Astrocyte (in vitro differentiated cells and primary cell): ENCODE data around the gene HTT-AS. TPM values are rescaled to one million over a fixed set of nuclear protein-coding genes. Genes with fewer than 3 reads are reported as not detected.
A peak's percentile ranks its signal among the peaks of the same experiment; 100 is the strongest.

Source experiments
- DNase-seq: peaks from one replicate; pipeline ENCODE4 v3.0.0-alpha.2; 2010; ENCODE audit warnings: low read depth
- FAIRE-seq: peaks from 2 replicates; lab custom pipeline; 2011; peaks lifted over from hg19 to GRCh38; lab: Jason Lieb, UNC
- H2AFZ ChIP-seq: 2 replicates; pipeline ENCODE4 v1.6.0; 2012; ENCODE audit warnings: low read depth, low read length, inconsistent platforms
- H3K27ac ChIP-seq: 2 replicates; pipeline ENCODE4 v1.5.1; 2011; ENCODE audit warnings: low read depth, low read length, inconsistent platforms
- H3K27me3 ChIP-seq: 2 replicates; pipeline ENCODE4 v1.6.0; 2011; ENCODE audit warnings: low read length, inconsistent platforms; ENCODE audit not compliant: insufficient read depth
- H3K36me3 ChIP-seq: 2 replicates; pipeline ENCODE4 v1.5.1; 2011; ENCODE audit warnings: low read length, inconsistent platforms; ENCODE audit not compliant: insufficient read depth
- H3K4me1 ChIP-seq: 2 replicates; pipeline ENCODE4 v1.5.1; 2011; ENCODE audit warnings: low read length, inconsistent platforms; ENCODE audit not compliant: insufficient read depth
- H3K4me2 ChIP-seq: 2 replicates; pipeline ENCODE4 v1.6.0; 2012; ENCODE audit warnings: low read length, inconsistent platforms
- H3K4me3 ChIP-seq: 2 replicates; pipeline ENCODE4 v1.5.1; 2011; ENCODE audit warnings: low read depth, mild to moderate bottlenecking, low read length, inconsistent platforms; ENCODE audit not compliant: insufficient read depth
- H3K79me2 ChIP-seq: 2 replicates; pipeline ENCODE4 v1.6.0; 2012; ENCODE audit warnings: mild to moderate bottlenecking, low read length, inconsistent platforms; ENCODE audit not compliant: insufficient read depth
- H3K9ac ChIP-seq: 2 replicates; pipeline ENCODE4 v1.6.0; 2012; ENCODE audit warnings: mild to moderate bottlenecking, low read length, inconsistent platforms
- H3K9me3 ChIP-seq: 2 replicates; pipeline ENCODE4 v1.5.1; 2012; ENCODE audit warnings: low read depth, mild to moderate bottlenecking, low read length, inconsistent platforms; ENCODE audit not compliant: insufficient read depth
- H4K20me1 ChIP-seq: 2 replicates; pipeline ENCODE4 v1.6.0; 2012; ENCODE audit warnings: low read length, inconsistent platforms; ENCODE audit not compliant: insufficient read depth
- H3K27ac Mint-ChIP-seq: one replicate; pipeline ENCODE4 v1.8.0; 2021; ENCODE audit warnings: mild to moderate bottlenecking, mixed read lengths; ENCODE audit not compliant: unreplicated experiment
- H3K27me3 Mint-ChIP-seq: one replicate; pipeline ENCODE4 v1.8.0; 2021; ENCODE audit warnings: low read depth, mixed read lengths; ENCODE audit not compliant: unreplicated experiment
- H3K36me3 Mint-ChIP-seq: one replicate; pipeline ENCODE4 v1.8.0; 2021; ENCODE audit warnings: low read depth, mixed read lengths; ENCODE audit not compliant: unreplicated experiment
- H3K4me1 Mint-ChIP-seq: one replicate; pipeline ENCODE4 v1.8.0; 2021; ENCODE audit warnings: low read depth, mixed read lengths; ENCODE audit not compliant: unreplicated experiment
- H3K4me3 Mint-ChIP-seq: one replicate; pipeline ENCODE4 v1.8.0; 2021; ENCODE audit warnings: mild to moderate bottlenecking, moderate library complexity, mixed read lengths; ENCODE audit not compliant: unreplicated experiment
- H3K9me3 Mint-ChIP-seq: one replicate; pipeline ENCODE4 v1.8.0; 2021; ENCODE audit warnings: mild to moderate bottlenecking, mixed read lengths; ENCODE audit not compliant: unreplicated experiment
- CTCF ChIP-seq: IDR thresholded peaks from 2 replicates; pipeline ENCODE4 v1.5.1; 2011; ENCODE audit warnings: low read depth, mild to moderate bottlenecking, inconsistent platforms, low read length, moderate library complexity; ENCODE audit not compliant: insufficient read depth
- EZH2 ChIP-seq: IDR thresholded peaks from 2 replicates; pipeline ENCODE4 v1.6.1; 2012; ENCODE audit warnings: mild to moderate bottlenecking, low read length, inconsistent platforms; ENCODE audit not compliant: insufficient read depth
- total RNA-seq: library from RNA; stranded (reverse); gene quantifications from 2 replicates; pipeline ENCODE4 v1.2.1, GENCODE V29; 2021

HTT-AS gene
- total RNA-seq, 1 donor from 2014 or later = not detected

- Mint-ChIP-seq H3K4me1 (peaks cover 10% of the 10 kb centered on the region), H3K36me3 (peaks cover 1% of the 10 kb centered on the region), H3K9me3 (peaks cover 20% of the 10 kb centered on the region), H3K27me3 (peaks cover 14% of the 10 kb centered on the region), H3K27ac (no peak overlapping the region), H3K4me3 (peak overlapping the region; percentile 7)
- FAIRE-seq = no peak
- Histone ChIP-seq H3K27ac (no peak overlapping the region), H3K79me2 (no peaks in the 10 kb centered on the region), H3K4me2 (no peak overlapping the region), H3K4me1 (no peaks in the 10 kb centered on the region), H3K36me3 (no peaks in the 10 kb centered on the region), H3K4me3 (no peak overlapping the region), H2AFZ (no peak overlapping the region), H3K9me3 (no peaks in the 10 kb centered on the region), H4K20me1 (no peaks in the 10 kb centered on the region), H3K27me3 (no peaks in the 10 kb centered on the region), H3K9ac (no peak overlapping the region)
- peak; percentile 82 for DNase-seq
- no peak for TF ChIP-seq EZH2
- TF ChIP-seq CTCF = no peak
These were observed 11.9 kb downstream of the HTT-AS start for GRCh38 chr4:3062471-3062870.

- Histone ChIP-seq H3K27me3 (no peaks in the 10 kb centered on the region), H2AFZ (no peak overlapping the region), H3K4me2 (no peak overlapping the region), H3K4me1 (no peaks in the 10 kb centered on the region), H3K4me3 (no peak overlapping the region), H3K36me3 (no peaks in the 10 kb centered on the region), H4K20me1 (no peaks in the 10 kb centered on the region), H3K79me2 (no peaks in the 10 kb centered on the region), H3K27ac (no peak overlapping the region), H3K9ac (no peak overlapping the region), H3K9me3 (peaks cover 4% of the 10 kb centered on the region)
- TF ChIP-seq CTCF = no peak
- TF ChIP-seq EZH2 = no peak
- H3K9me3 Mint-ChIP-seq = peaks cover 13% of the 10 kb centered on the region
- DNase-seq (no peak), FAIRE-seq (no peak)
- no peak overlapping the region for H3K27ac Mint-ChIP-seq
- peaks cover 1% of the 10 kb centered on the region for H3K36me3 Mint-ChIP-seq
- peaks cover 10% of the 10 kb centered on the region for H3K27me3 Mint-ChIP-seq
- H3K4me1 Mint-ChIP-seq = peaks cover 10% of the 10 kb centered on the region
- H3K4me3 Mint-ChIP-seq = no peak overlapping the region
These were observed 13.4 kb downstream of the HTT-AS start for GRCh38 chr4:3060946-3061345.

- H3K4me3 Mint-ChIP-seq = no peak overlapping the region
- no peaks in the 10 kb centered on the region for H3K4me1 ChIP-seq
- H3K79me2 ChIP-seq = no peaks in the 10 kb centered on the region
- no peaks in the 10 kb centered on the region for H3K36me3 ChIP-seq
- peaks cover 10% of the 10 kb centered on the region for H3K4me1 Mint-ChIP-seq
- no peak overlapping the region for H3K4me2 ChIP-seq
- no peak overlapping the region for H3K27ac Mint-ChIP-seq
- H3K36me3 Mint-ChIP-seq = no peaks in the 10 kb centered on the region
- H2AFZ ChIP-seq = no peak overlapping the region
- no peak overlapping the region for H3K4me3 ChIP-seq
- peaks cover 12% of the 10 kb centered on the region for H3K9me3 Mint-ChIP-seq
- H4K20me1 ChIP-seq = no peaks in the 10 kb centered on the region
- H3K27ac ChIP-seq = no peak overlapping the region
- FAIRE-seq = no peak
- DNase-seq = no peak
- H3K27me3 Mint-ChIP-seq = peaks cover 10% of the 10 kb centered on the region
- H3K27me3 ChIP-seq = no peaks in the 10 kb centered on the region
- no peak overlapping the region for H3K9ac ChIP-seq
- H3K9me3 ChIP-seq = peaks cover 8% of the 10 kb centered on the region
- TF ChIP-seq EZH2 = no peak
- TF ChIP-seq CTCF = no peak
These were observed 14.4 kb downstream of the HTT-AS start for GRCh38 chr4:3059943-3060342.
